Astrocyte of the cerebellum (primary cell): ENCODE data around the gene ABL1.

Experiments
- DNase-seq: peaks from one replicate; pipeline ENCODE4 v3.0.0-alpha.2; 2011; ENCODE audit warnings: low read depth
- H3K4me3 ChIP-seq: 2 replicates; pipeline ENCODE4 v1.5.1; 2011; ENCODE audit warnings: mild to moderate bottlenecking, low read depth, low read length, moderate library complexity
- CTCF ChIP-seq: IDR thresholded peaks from 2 replicates; pipeline ENCODE4 v1.5.1; 2012; ENCODE audit warnings: low read length, low read depth, moderate library complexity, mild to moderate bottlenecking; ENCODE audit errors: missing control alignments
- in situ Hi-C: cut with HindIII; loops from 2 replicates; pipeline ENCODE4 v1.10.0; 2017; ENCODE audit warnings: low sequenced_read_pairs

The ABL1 gene

GRCh38 chr9:130920762-130921299, 85.8 kb downstream of the ABL1 start:
- in situ Hi-C loops, result no loop called here
- no peak for TF ChIP-seq CTCF
- no peak overlapping the region for H3K4me3 ChIP-seq
- DNase-seq, result no peak

GRCh38 chr9:130921300-130921988, 86.4 kb downstream of the ABL1 start:
- in situ Hi-C loops, result no loop called here
- no peak for DNase-seq
- no peak for TF ChIP-seq CTCF
- no peak overlapping the region for H3K4me3 ChIP-seq

- in situ Hi-C loops, result no loop called here
- no peak overlapping the region for H3K4me3 ChIP-seq
- TF ChIP-seq CTCF, result no peak
- DNase-seq, result no peak
Observed at GRCh38 chr9:130921989-130922892, 87.2 kb downstream of the ABL1 start.

GRCh38 chr9:130922893-130923610, 88.0 kb downstream of the ABL1 start:
- DNase-seq, result no peak
- TF ChIP-seq CTCF, result no peak
- no peak overlapping the region for H3K4me3 ChIP-seq
- in situ Hi-C loops, result no loop called here

GRCh38 chr9:130923611-130924447, 88.8 kb downstream of the ABL1 start:
- in situ Hi-C loops, result no loop called here
- DNase-seq, result no peak
- no peak for TF ChIP-seq CTCF
- H3K4me3 ChIP-seq, result no peak overlapping the region
